Prostate gland (tissue), 2 donors: ENCODE data around the gene DCST2. TPM values are rescaled to one million over a fixed set of nuclear protein-coding genes. Genes with fewer than 3 reads are reported as not detected.

Source experiments
- DNase-seq: peaks from one replicate; pipeline ENCODE4 v3.0.0-alpha.2; 2019; ENCODE audit warnings: low spot score
- H3K27ac ChIP-seq, 2 donors: fragments of 200-600 bp; sonication (generic); 2 replicates each; pipeline ENCODE4 v1.5.1; 2017 to 2019
- H3K27me3 ChIP-seq: fragments of 200-600 bp; sonication (generic); replicated peaks from 2 replicates; pipeline ENCODE4 v1.5.1; 2019; ENCODE audit not compliant: insufficient read depth
- H3K36me3 ChIP-seq, 2 donors: fragments of 200-600 bp; sonication (generic); 1 replicate in 1 of 2; 2 replicates in 1 of 2; pipeline versions ENCODE4 v1.5.1 to v1.8.1; 2017 to 2019
- H3K4me1 ChIP-seq: fragments of 200-600 bp; sonication (generic); replicated peaks from 2 replicates; pipeline ENCODE4 v1.5.1; 2019
- H3K4me3 ChIP-seq, 2 donors: fragments of 200-600 bp; sonication (generic); 2 replicates each; pipeline ENCODE4 v1.5.1; 2017 to 2019
- H3K9me3 ChIP-seq: fragments of 200-600 bp; sonication (generic); 2 replicates; pipeline ENCODE4 v1.5.1; 2017
- CTCF ChIP-seq, 4 experiments: fragments of 200-600 bp in 2 of 4; fragments of 450-650 bp in 2 of 4; sonication (generic) in 2 of 4; IDR thresholded peaks; 1 replicate in 3 of 4; 2 replicates in 1 of 4; pipeline ENCODE4 v1.5.1; 2016 to 2019; ENCODE audit warnings: antibody characterized with exemption in 4 of 4, mild to moderate bottlenecking in 2 of 4, moderate library complexity in 2 of 4
- POLR2A ChIP-seq: fragments of 450-650 bp; IDR thresholded peaks from one replicate; pipeline ENCODE4 v1.6.1; 2016; ENCODE audit warnings: antibody characterized with exemption, mild to moderate bottlenecking
- POLR2AphosphoS5 ChIP-seq: sonication (generic); formaldehyde crosslinking; IDR thresholded peaks from one replicate; pipeline ENCODE4 v1.6.1; 2017; ENCODE audit warnings: antibody characterized with exemption
- WGBS: methylation state at CpG from one replicate; pipeline ENCODE4 v1.1.5; 2018; 5-methylcytosine and 5-hydroxymethylcytosine counted together
- intact Hi-C: fragments of 100-400 bp; cut with DNase I; formaldehyde crosslinking; loops from one replicate; pipeline ENCODE4 v1.14.2; 2022
- total RNA-seq, 2 donors: library from RNA; depleted of rRNA; stranded (reverse); fragments of >200 nt; gene quantifications; one replicate each; pipeline ENCODE4 v1.1.0, GENCODE V29; 2016

The DCST2 gene
- total RNA-seq, 2 donors from 2014 or later = 2.3 to 5.3 TPM

DNA sequence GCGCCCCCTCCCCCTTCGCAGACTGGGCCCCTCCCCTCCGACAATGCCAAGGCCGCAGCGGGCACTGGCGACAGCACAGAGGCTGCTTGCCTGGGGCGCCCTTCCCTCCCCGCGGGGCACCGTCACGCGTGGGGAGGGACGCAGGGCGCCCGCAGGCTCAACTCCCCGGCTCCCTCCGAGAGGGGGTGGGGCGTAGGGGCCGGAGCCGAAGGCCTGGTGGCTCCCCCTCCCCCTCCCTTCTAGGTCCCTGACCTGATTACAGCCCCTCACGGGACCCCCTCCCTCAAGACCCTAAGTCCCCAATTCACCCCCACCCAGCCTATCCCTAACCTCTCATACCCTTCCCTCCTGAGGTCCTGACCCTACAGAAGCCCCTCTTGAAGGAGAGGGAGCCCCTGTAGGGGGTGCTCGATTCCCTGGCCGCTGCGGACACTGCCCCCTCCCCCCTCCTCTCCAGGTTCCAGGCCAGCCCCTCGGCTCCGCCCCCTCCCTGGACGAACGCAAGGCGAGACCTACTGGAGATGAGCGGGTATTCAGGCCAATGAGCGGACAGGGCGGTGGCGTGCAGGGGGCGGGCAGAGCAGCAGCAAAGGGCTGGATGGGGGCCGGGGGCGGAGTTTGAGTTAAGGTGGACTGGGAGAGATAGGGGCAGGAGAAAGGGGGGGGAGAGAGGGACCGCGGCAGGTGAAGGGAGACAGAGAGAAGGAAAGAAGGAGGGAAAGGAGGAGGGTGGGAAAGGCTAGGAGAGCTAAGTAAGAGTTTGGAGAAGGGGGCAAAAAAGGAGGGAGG lies 31.7 kb downstream of the DCST2 start:
- H3K4me3 ChIP-seq = peak overlapping the region; percentile 68 to 97
- intact Hi-C loops = loop anchor here (2.0 kb wide), 1 partner anchor 27 kb away; the partner anchor contains the start of gene CKS1B
- peaks cover 23% of the 10 kb centered on the region for H3K4me1 ChIP-seq
- H3K27ac ChIP-seq = peak overlapping the region; percentile 100
- H3K27me3 ChIP-seq = no peaks in the 10 kb centered on the region
- H3K9me3 ChIP-seq = no peaks in the 10 kb centered on the region
- peak; percentile 100 for DNase-seq
- H3K36me3 ChIP-seq = no peaks in the 10 kb centered on the region
- TF ChIP-seq POLR2A = peak; percentile 75
- peak; percentile 91 for TF ChIP-seq POLR2AphosphoS5
- peak in 3 of 4 experiments; percentile 43 to 60 (median 48) for TF ChIP-seq CTCF (IDR thresholded peaks at IDR 0.05)
- WGBS = 1% methylated on average over 23 of the region's 38 CpGs

DNA sequence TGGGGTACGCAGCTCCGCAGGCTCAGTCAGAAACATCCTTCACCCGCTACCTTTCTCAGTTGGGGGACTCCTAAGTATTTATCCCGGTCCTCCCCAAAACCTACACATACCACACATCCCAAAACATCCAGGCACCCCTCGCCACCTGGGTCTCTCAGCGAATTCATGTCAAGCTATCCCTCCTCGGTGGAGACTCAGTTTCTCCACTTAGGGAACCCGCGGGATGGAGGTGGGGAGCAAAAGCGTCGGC lies 32.2 kb downstream of the DCST2 start:
- no peak for DNase-seq
- WGBS = 0% methylated on average over 11 of the region's 11 CpGs
- Histone ChIP-seq H3K9me3 (no peaks in the 10 kb centered on the region), H3K27me3 (no peaks in the 10 kb centered on the region), H3K4me1 (peaks cover 18% of the 10 kb centered on the region), H3K36me3 (no peaks in the 10 kb centered on the region), H3K27ac (peak overlapping the region; percentile 100), H3K4me3 (peak overlapping the region; percentile 68 to 97)
- intact Hi-C loops = loop anchor here (2.0 kb wide), 1 partner anchor 27 kb away; the partner anchor contains the start of gene CKS1B
- TF ChIP-seq CTCF (IDR thresholded peaks at IDR 0.05) (no peak), POLR2AphosphoS5 (no peak), POLR2A (no peak)

DNA sequence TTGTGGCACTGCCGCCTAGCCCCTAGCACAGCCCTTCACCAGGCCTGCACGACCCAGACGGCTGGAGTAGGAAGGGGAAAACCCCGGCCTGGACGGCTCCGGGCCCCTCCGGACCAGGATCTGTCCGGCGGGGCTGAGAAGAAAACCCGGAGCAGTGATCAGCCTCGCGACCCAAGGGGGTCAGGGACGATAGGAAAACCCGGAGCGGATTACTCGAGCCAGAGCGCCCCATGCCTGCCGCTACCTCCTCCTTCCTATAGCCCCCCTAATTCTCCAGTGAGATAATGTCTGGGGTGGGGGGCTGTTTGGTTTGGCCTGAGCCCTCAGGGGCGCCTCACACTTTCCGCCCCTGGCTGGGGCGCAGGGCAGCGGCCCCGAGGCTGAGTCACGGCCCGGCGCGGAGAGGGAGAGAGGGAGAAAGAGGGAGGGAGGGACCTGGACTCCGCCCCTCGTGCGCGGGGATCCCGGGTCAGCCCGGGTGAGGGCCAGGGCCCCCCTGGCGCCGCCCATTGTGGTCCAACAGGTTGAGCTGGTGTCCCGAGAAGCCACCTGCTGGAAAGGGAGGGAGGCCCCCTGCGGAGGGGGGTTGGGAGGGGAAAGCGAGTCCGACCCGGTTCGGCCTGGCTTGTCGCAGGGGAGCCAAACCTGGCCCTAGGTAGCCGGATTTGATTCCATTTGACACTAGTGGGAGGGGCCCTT lies 32.7 kb downstream of the DCST2 start:
- DNase-seq = peak; percentile 97
- Histone ChIP-seq H3K9me3 (no peaks in the 10 kb centered on the region), H3K4me3 (peak overlapping the region; percentile 68 to 97), H3K27ac (peak overlapping the region; percentile 100), H3K4me1 (peaks cover 13% of the 10 kb centered on the region), H3K36me3 (no peaks in the 10 kb centered on the region), H3K27me3 (no peaks in the 10 kb centered on the region)
- under 1% methylated on average over 37 of the region's 43 CpGs for WGBS
- TF ChIP-seq CTCF (IDR thresholded peaks at IDR 0.05) (peak in 1 of 4 experiments; percentile 42), POLR2AphosphoS5 (peak; percentile 94), POLR2A (peak; percentile 86)
- intact Hi-C loops = loop anchor here (2.0 kb wide), 1 partner anchor 26 kb away; the partner anchor contains the start of gene CKS1B

DNA sequence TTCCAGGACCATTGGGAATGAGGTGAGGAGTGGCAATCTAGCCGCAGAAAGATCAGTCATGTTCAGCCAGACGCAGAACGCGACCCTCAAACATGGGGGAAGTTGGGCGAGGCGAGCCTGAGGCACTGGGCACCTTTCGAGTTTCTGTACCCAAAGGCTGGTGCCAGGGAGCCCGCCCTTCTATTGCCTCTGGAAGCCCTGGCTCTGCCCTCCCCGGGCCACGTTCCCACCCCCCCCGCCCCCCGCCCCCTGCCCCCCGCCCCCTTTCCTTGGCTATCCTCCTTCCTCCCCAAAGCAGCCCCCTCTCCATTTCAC lies 33.2 kb downstream of the DCST2 start:
- Histone ChIP-seq H3K36me3 (no peaks in the 10 kb centered on the region), H3K9me3 (no peaks in the 10 kb centered on the region), H3K27me3 (no peaks in the 10 kb centered on the region), H3K4me3 (peak overlapping the region; percentile 68 to 97), H3K4me1 (peaks cover 11% of the 10 kb centered on the region), H3K27ac (peak overlapping the region; percentile 100)
- 0% methylated on average over 10 of the region's 13 CpGs for WGBS
- no peak for TF ChIP-seq POLR2A
- TF ChIP-seq CTCF (IDR thresholded peaks at IDR 0.05) = no peak
- TF ChIP-seq POLR2AphosphoS5 = no peak
- intact Hi-C loops = loop anchor here (2.0 kb wide), 1 partner anchor 26 kb away; the partner anchor contains the start of gene CKS1B
- peak; percentile 57 for DNase-seq
